ENCODE data around the gene MFNG.
"Not testable (repeated sequence)": the region's sequence is repeated elsewhere in the genome, so short reads cannot be mapped to it uniquely, and the experiment has no call there.

Gene MFNG

GRCh38 chr22:37486224-37486845 is at the start of gene MFNG:
Gene MFNG, minus strand, starts transcription at chr22:37486384. Its CDS starts 207 bp downstream, at chr22:37486177.
- peak; percentile 79 to 85 for DNase-seq

GRCh38 chr22:37535159-37535558 is 49.0 kb upstream of the MFNG start:
- no peak for DNase-seq

- DNase-seq: no peak
These were observed 48.3 kb upstream of the MFNG start for GRCh38 chr22:37534445-37534844.

GRCh38 chr22:37533995-37534394 is 47.8 kb upstream of the MFNG start:
- DNase-seq: peak; percentile 12 to 30

- DNase-seq: no peak
These were observed 43.6 kb upstream of the MFNG start for GRCh38 chr22:37529652-37530345.

- DNase-seq: not testable (repeated sequence)
These were observed 41.8 kb upstream of the MFNG start for GRCh38 chr22:37527952-37528351.

GRCh38 chr22:37527081-37527752 is 41.0 kb upstream of the MFNG start:
- DNase-seq: not testable (repeated sequence)

- DNase-seq: no peak
These were observed 40.2 kb upstream of the MFNG start for GRCh38 chr22:37526376-37526775.

- DNase-seq: no peak
These were observed 39.7 kb upstream of the MFNG start for GRCh38 chr22:37525746-37526350.

- no peak for DNase-seq
These were observed 39.0 kb upstream of the MFNG start for GRCh38 chr22:37525073-37525745.

- no peak for DNase-seq
These were observed 36.3 kb upstream of the MFNG start for GRCh38 chr22:37522482-37522881.

- DNase-seq: no peak
These were observed 35.1 kb upstream of the MFNG start for GRCh38 chr22:37521236-37521739.

GRCh38 chr22:37520776-37521191 is 34.6 kb upstream of the MFNG start:
- DNase-seq: no peak

- DNase-seq: peak in 1 of 2 donors; percentile 17
These were observed 33.3 kb upstream of the MFNG start, which contains the start of gene CARD10 for GRCh38 chr22:37519268-37520195. Gene CARD10, minus strand, starts transcription at chr22:37519415. Its CDS starts 215 bp downstream, at chr22:37519200.

GRCh38 chr22:37518509-37519267 is 32.5 kb upstream of the MFNG start:
- no peak for DNase-seq

GRCh38 chr22:37517826-37518450 is 31.8 kb upstream of the MFNG start:
- DNase-seq: no peak

GRCh38 chr22:37516456-37516855 is 30.3 kb upstream of the MFNG start:
- DNase-seq: no peak

- no peak for DNase-seq
These were observed 29.7 kb upstream of the MFNG start for GRCh38 chr22:37515901-37516300.

- no peak for DNase-seq
These were observed 28.4 kb upstream of the MFNG start for GRCh38 chr22:37514526-37515051.
